HCT116 (cell line): ENCODE results near the gene UMODL1. TPM values are rescaled to one million over a fixed set of nuclear protein-coding genes. Genes with fewer than 3 reads are reported as not detected.

Source experiments
- ATAC-seq: fragments of 200-7000 bp; cut with Tn5 transposase; 2 replicates; pipeline ENCODE4 v1.9.1; 2020; ENCODE audit warnings: mild to moderate bottlenecking, moderate library complexity
- BruUV-seq: library from RNA; stranded (reverse); fragments of 400-500 nt; replicated peaks from 2 replicates; lab custom pipeline; 2021; lab: Mats Ljungman, UMichigan
- CTCF ChIA-PET: fragments of 300-600 bp; sonication (Branson Sonifier 250); formaldehyde crosslinking; loops from one replicate; lab custom pipeline; 2021; ENCODE audit warnings: antibody characterized with exemption; lab: Charles Lee
- POLR2A ChIA-PET: fragments of 300-600, 350-600 bp; sonication (Branson Sonifier 250); formaldehyde crosslinking; loops from one replicate; lab custom pipeline; 2021; ENCODE audit warnings: antibody characterized with exemption; lab: Charles Lee
- RAD21 ChIA-PET, 2 experiments: fragments of 300-600 bp; sonication (Branson Sonifier 250); formaldehyde crosslinking; loops; one replicate each; lab custom pipeline; 2023; ENCODE audit warnings: low total read pairs in 2 of 2; ENCODE audit not compliant: uncharacterized antibody in 2 of 2, unreplicated experiment in 2 of 2, low non-redundant PET in 1 of 2; lab: Charles Lee
- DNase-seq: peaks from one replicate; pipeline ENCODE4 v3.0.0-alpha.2; 2010; ENCODE audit warnings: low read depth, low spot score
- H2AFZ ChIP-seq: fragments of 200-600 bp; shearing (Covaris generic), sonication (generic); 2 replicates; pipeline ENCODE4 v1.6.1; 2017; ENCODE audit warnings: low read depth, mixed run types, mixed read lengths, antibody characterized with exemption, low read length; ENCODE audit not compliant: poor library complexity, severe bottlenecking
- H3K27ac ChIP-seq: 2 replicates; pipeline ENCODE4 v1.5.1; 2012; ENCODE audit warnings: low read depth, low read length
- H3K27me3 ChIP-seq: fragments of 200-600 bp; sonication (generic); 2 replicates; pipeline ENCODE4 v1.6.1; 2016; ENCODE audit warnings: mixed run types, low read length, mixed read lengths; ENCODE audit not compliant: insufficient read depth
- H3K36me3 ChIP-seq, 2 experiments: fragments of 200-500 bp in 1 of 2; fragments of 200-600 bp in 1 of 2; sonication (Bioruptor generic) in 1 of 2; sonication (generic) in 1 of 2; 2 replicates each; pipeline versions ENCODE4 v1.5.1 to v1.6.1; 2014 to 2016; ENCODE audit warnings: low read length in 2 of 2, inconsistent platforms in 1 of 2, mixed read lengths in 1 of 2, mixed run types in 1 of 2; ENCODE audit not compliant: insufficient read depth in 2 of 2, control insufficient read depth in 1 of 2
- H3K4me1 ChIP-seq, 2 experiments: fragments of 200-600 bp in 1 of 2; sonication (generic) in 1 of 2; 2 replicates each; pipeline versions ENCODE4 v1.5.1 to v1.6.1; 2012 to 2017; ENCODE audit warnings: low read length in 2 of 2, inconsistent platforms in 1 of 2, mild to moderate bottlenecking in 1 of 2, mixed read lengths in 1 of 2, mixed run types in 1 of 2, moderate library complexity in 1 of 2; ENCODE audit not compliant: insufficient read depth in 2 of 2, control insufficient read depth in 1 of 2
- H3K4me2 ChIP-seq: fragments of 200-600 bp; sonication (generic); 2 replicates; pipeline ENCODE4 v1.6.1; 2017; ENCODE audit warnings: mixed run types, low read length, mixed read lengths
- H3K4me3 ChIP-seq, 2 experiments: fragments of 200-600 bp in 1 of 2; sonication (generic) in 1 of 2; replicated peaks in 1 of 2; 2 replicates each; pipeline ENCODE4 v1.5.1; 2011 to 2016; ENCODE audit warnings: low read length in 2 of 2, control low read depth in 1 of 2, low read depth in 1 of 2, mild to moderate bottlenecking in 1 of 2, mixed read lengths in 1 of 2, mixed run types in 1 of 2
- H3K79me2 ChIP-seq: fragments of 200-600 bp; sonication (generic); 2 replicates; pipeline ENCODE4 v1.6.1; 2017; ENCODE audit warnings: mild to moderate bottlenecking, mixed run types, low read length, moderate library complexity, mixed read lengths; ENCODE audit not compliant: insufficient read depth
- H3K9ac ChIP-seq: fragments of 200-600 bp; sonication (generic); 2 replicates; pipeline ENCODE4 v1.6.1; 2016; ENCODE audit warnings: low read length, mixed read lengths
- H3K9me2 ChIP-seq: fragments of 200-600 bp; sonication (generic), shearing (Covaris generic); 2 replicates; pipeline ENCODE4 v1.6.1; 2017; ENCODE audit warnings: mixed run types, mild to moderate bottlenecking, moderate library complexity; ENCODE audit not compliant: insufficient read depth
- H3K9me3 ChIP-seq, 2 experiments: fragments of 200-500 bp in 1 of 2; fragments of 200-600 bp in 1 of 2; sonication (Bioruptor generic) in 1 of 2; sonication (generic) in 1 of 2; 2 replicates each; pipeline ENCODE4 v1.6.1; 2014 to 2017; ENCODE audit warnings: low read length in 2 of 2, mixed read lengths in 2 of 2, inconsistent platforms in 1 of 2, low read depth in 1 of 2, mild to moderate bottlenecking in 1 of 2, mixed run types in 1 of 2, moderate library complexity in 1 of 2; ENCODE audit not compliant: control insufficient read depth in 1 of 2, insufficient read depth in 1 of 2
- H4K20me1 ChIP-seq: fragments of 200-600 bp; sonication (generic), shearing (Covaris generic); 2 replicates; pipeline ENCODE4 v1.6.1; 2017; ENCODE audit warnings: mixed run types, mild to moderate bottlenecking, moderate library complexity; ENCODE audit not compliant: insufficient read depth
- CBX3 ChIP-seq: IDR thresholded peaks from 2 replicates; pipeline ENCODE4 v1.6.1; 2012; ENCODE audit warnings: low read depth
- EGR1 ChIP-seq: IDR thresholded peaks from 2 replicates; pipeline ENCODE4 v1.6.1; 2012; ENCODE audit warnings: low read depth
- ELF1 ChIP-seq: IDR thresholded peaks from 2 replicates; pipeline ENCODE4 v1.6.1; 2012; ENCODE audit warnings: low read depth, borderline replicate concordance
- EZH2 ChIP-seq: fragments of 200-600 bp; sonication (generic); IDR thresholded peaks from 2 replicates; pipeline ENCODE4 v1.6.1; 2017; ENCODE audit warnings: antibody characterized with exemption, mixed run types
- EZH2phosphoT487 ChIP-seq: fragments of 200-600 bp; IDR thresholded peaks from 2 replicates; pipeline ENCODE4 v1.6.1; 2018; ENCODE audit warnings: antibody characterized with exemption, borderline replicate concordance
- FOSL1 ChIP-seq: IDR thresholded peaks from 2 replicates; pipeline ENCODE4 v1.6.1; 2012; ENCODE audit warnings: low read depth
- JUND ChIP-seq: IDR thresholded peaks from 2 replicates; pipeline ENCODE4 v1.6.1; 2012
- POLR2A ChIP-seq: IDR thresholded peaks from 2 replicates; pipeline ENCODE4 v1.7.0; 2011; ENCODE audit warnings: borderline replicate concordance; ENCODE audit not compliant: insufficient read depth, insufficient read length; ENCODE audit errors: extremely low read depth
- RAD21 ChIP-seq: IDR thresholded peaks from 2 replicates; pipeline ENCODE4 v1.6.1; 2012; ENCODE audit warnings: low read depth, mild to moderate bottlenecking
- REST ChIP-seq: IDR thresholded peaks from 2 replicates; pipeline ENCODE4 v1.6.1; 2012; ENCODE audit warnings: low read depth
- SIN3A ChIP-seq: IDR thresholded peaks from 2 replicates; pipeline ENCODE4 v1.6.1; 2012; ENCODE audit warnings: low read depth
- SRF ChIP-seq: IDR thresholded peaks from 2 replicates; pipeline ENCODE4 v1.6.1; 2012; ENCODE audit warnings: low read depth
- TCF7L2 ChIP-seq: IDR thresholded peaks from 2 replicates; pipeline ENCODE4 v1.7.0; 2011; ENCODE audit warnings: borderline replicate concordance, inconsistent platforms; ENCODE audit not compliant: insufficient read depth, insufficient read length; ENCODE audit errors: extremely low read depth
- YY1 ChIP-seq: IDR thresholded peaks from 2 replicates; pipeline ENCODE4 v1.6.1; 2011; ENCODE audit warnings: low read length, low read depth, moderate library complexity, mild to moderate bottlenecking; ENCODE audit not compliant: insufficient replicate concordance; ENCODE audit errors: extremely low read depth
- ZNF274 ChIP-seq: fragments of 200-500 bp; sonication (Bioruptor generic); IDR thresholded peaks from 2 replicates; pipeline ENCODE4 v1.6.1; 2014; ENCODE audit warnings: mild to moderate bottlenecking, low read depth, low read length, inconsistent platforms
- intact Hi-C: fragments of 100-400 bp; cut with micrococcal nuclease; formaldehyde crosslinking; loops from 2 replicates; pipeline ENCODE4 v1.10.0; 2022
- total RNA-seq: library from RNA; stranded (reverse); gene quantifications from one replicate; pipeline ENCODE4 v1.2.1, GENCODE V29; 2021; ENCODE audit not compliant: unreplicated experiment
- TF ChIP-seq, protein P1 (sequence below): IDR thresholded peaks from 2 replicates; pipeline ENCODE4 v1.6.1; 2011; ENCODE audit warnings: mild to moderate bottlenecking, low read length, moderate library complexity; ENCODE audit not compliant: insufficient replicate concordance; ENCODE audit errors: extremely low read depth
- TF ChIP-seq, protein P2 (sequence below): IDR thresholded peaks from 2 replicates; pipeline ENCODE4 v1.6.1; 2012
- TF ChIP-seq, protein P3 (sequence below), 3 experiments: fragments of 200-600 bp in 1 of 3; sonication (generic) in 1 of 3; IDR thresholded peaks in 2 of 3; conservative IDR thresholded peaks in 1 of 3; 2 replicates each; pipeline ENCODE4 v1.5.1; 2012 to 2017; ENCODE audit warnings: low read depth in 2 of 3, low read length in 2 of 3, antibody characterized with exemption in 1 of 3, borderline replicate concordance in 1 of 3, control low read depth in 1 of 3, mild to moderate bottlenecking in 1 of 3, mixed read lengths in 1 of 3, mixed run types in 1 of 3, moderate library complexity in 1 of 3; ENCODE audit not compliant: insufficient read depth in 1 of 3

Gene UMODL1
- total RNA-seq, 1 experiment from 2014 or later: not detected

DNA sequence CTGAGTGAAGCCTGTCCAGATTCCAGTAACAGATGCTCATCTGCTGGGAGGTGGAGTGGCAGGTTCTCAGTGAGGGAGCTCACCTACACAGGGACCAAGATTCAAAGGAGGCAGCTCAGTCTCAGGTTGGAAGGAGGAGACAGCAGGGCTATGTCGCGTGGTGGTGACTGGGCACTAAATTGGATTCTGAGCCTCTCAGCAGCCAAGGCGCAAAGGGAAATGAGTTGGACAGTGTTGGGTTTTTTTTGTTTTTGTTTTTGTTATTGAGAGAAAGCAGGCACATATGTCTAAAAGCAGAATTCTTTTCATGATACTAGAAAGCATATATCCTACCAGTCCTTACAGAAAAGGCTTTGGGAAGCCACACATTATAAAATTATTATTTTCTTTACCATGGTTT, 26.2 kb downstream of the UMODL1 start:
- ChIA-PET CTCF (interaction anchor here (1.2 kb wide), 1 partner anchor 11 kb away, joined by 6 read pairs; no protein-coding TSS in a partner anchor), POLR2A (interaction anchor here (0.8 kb wide), 1 partner anchor 10 kb away, joined by 3 read pairs; no protein-coding TSS in a partner anchor)
- peak overlapping the region; percentile 92 for H2AFZ ChIP-seq

More for the DNA sequence above, 26.2 kb downstream of the UMODL1 start:
- Histone ChIP-seq H3K27me3 (peaks cover 7% of the 10 kb centered on the region; the same call in 1 of the 2 replicates), H3K4me1 (peaks cover 8 to 20% of the 10 kb centered on the region in 2 experiments), H3K79me2 (no peaks in the 10 kb centered on the region), H3K9me3 (peaks cover 0 to 5% of the 10 kb centered on the region in 2 experiments; a peak in 1 of 4 replicates), H3K9me2 (no peaks in the 10 kb centered on the region), H3K4me3 (no peak overlapping the region), H4K20me1 (no peaks in the 10 kb centered on the region), H3K36me3 (no peaks in the 10 kb centered on the region), H3K27ac (no peak overlapping the region), H3K9ac (peak overlapping the region; percentile 13; the same call in 1 of the 2 replicates), H3K4me2 (peak overlapping the region; percentile 74; the same call in 1 of the 2 replicates)
- no TSS peak for BruUV-seq
- RAD21 ChIA-PET: interaction anchor here in 1 of 2 experiments (0.6 kb wide), 1 partner anchor 317 kb away, joined by 5 read pairs; no protein-coding TSS in a partner anchor
- TF ChIP-seq, protein P1, sequence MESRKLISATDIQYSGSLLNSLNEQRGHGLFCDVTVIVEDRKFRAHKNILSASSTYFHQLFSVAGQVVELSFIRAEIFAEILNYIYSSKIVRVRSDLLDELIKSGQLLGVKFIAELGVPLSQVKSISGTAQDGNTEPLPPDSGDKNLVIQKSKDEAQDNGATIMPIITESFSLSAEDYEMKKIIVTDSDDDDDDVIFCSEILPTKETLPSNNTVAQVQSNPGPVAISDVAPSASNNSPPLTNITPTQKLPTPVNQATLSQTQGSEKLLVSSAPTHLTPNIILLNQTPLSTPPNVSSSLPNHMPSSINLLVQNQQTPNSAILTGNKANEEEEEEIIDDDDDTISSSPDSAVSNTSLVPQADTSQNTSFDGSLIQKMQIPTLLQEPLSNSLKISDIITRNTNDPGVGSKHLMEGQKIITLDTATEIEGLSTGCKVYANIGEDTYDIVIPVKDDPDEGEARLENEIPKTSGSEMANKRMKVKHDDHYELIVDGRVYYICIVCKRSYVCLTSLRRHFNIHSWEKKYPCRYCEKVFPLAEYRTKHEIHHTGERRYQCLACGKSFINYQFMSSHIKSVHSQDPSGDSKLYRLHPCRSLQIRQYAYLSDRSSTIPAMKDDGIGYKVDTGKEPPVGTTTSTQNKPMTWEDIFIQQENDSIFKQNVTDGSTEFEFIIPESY: no peak
- TF ChIP-seq, protein P2, sequence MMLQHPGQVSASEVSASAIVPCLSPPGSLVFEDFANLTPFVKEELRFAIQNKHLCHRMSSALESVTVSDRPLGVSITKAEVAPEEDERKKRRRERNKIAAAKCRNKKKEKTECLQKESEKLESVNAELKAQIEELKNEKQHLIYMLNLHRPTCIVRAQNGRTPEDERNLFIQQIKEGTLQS: no peak
- TF ChIP-seq FOSL1 (no peak), REST (no peak), POLR2A (no peak), JUND (no peak), CBX3 (no peak), ELF1 (no peak), RAD21 (no peak), SIN3A (no peak), ZNF274 (no peak), YY1 (no peak), EGR1 (no peak), SRF (no peak), TCF7L2 (no peak), EZH2 (no peak), EZH2phosphoT487 (no peak)
- TF ChIP-seq, protein P3, sequence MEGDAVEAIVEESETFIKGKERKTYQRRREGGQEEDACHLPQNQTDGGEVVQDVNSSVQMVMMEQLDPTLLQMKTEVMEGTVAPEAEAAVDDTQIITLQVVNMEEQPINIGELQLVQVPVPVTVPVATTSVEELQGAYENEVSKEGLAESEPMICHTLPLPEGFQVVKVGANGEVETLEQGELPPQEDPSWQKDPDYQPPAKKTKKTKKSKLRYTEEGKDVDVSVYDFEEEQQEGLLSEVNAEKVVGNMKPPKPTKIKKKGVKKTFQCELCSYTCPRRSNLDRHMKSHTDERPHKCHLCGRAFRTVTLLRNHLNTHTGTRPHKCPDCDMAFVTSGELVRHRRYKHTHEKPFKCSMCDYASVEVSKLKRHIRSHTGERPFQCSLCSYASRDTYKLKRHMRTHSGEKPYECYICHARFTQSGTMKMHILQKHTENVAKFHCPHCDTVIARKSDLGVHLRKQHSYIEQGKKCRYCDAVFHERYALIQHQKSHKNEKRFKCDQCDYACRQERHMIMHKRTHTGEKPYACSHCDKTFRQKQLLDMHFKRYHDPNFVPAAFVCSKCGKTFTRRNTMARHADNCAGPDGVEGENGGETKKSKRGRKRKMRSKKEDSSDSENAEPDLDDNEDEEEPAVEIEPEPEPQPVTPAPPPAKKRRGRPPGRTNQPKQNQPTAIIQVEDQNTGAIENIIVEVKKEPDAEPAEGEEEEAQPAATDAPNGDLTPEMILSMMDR (IDR thresholded peaks at IDR 0.05 in 2 of 3, conservative IDR thresholded peaks at IDR 0.05 in 1 of 3; ENCODE audit: borderline replicate concordance in 1 of 3, insufficient read depth in 1 of 3, low read depth in 2 of 3, low read length in 2 of 3): no peak
- no peak for ATAC-seq
- no peak for DNase-seq
- intact Hi-C loops: no loop called here
